OCI-LY1 (cell line): ENCODE measurements around the gene ME3.

Experiments used
- H2AFZ ChIP-seq: fragments of 200-600 bp; sonication (generic), shearing (Covaris generic); 2 replicates; pipeline ENCODE4 v1.6.0; 2014; ENCODE audit warnings: antibody characterized with exemption, mild to moderate bottlenecking, low read length
- H3F3A ChIP-seq: fragments of 200-600 bp; sonication (generic), shearing (Covaris generic); 2 replicates; pipeline ENCODE4 v1.6.0; 2014; ENCODE audit warnings: mild to moderate bottlenecking, antibody characterized with exemption, low read length, moderate library complexity; ENCODE audit not compliant: insufficient read depth
- H3K27ac ChIP-seq: fragments of 200-600 bp; sonication (generic); 2 replicates; pipeline ENCODE4 v1.5.1; 2014; ENCODE audit warnings: low read length, mixed run types, mild to moderate bottlenecking, low read depth; ENCODE audit not compliant: poor library complexity, severe bottlenecking
- H3K27me3 ChIP-seq: fragments of 200-600 bp; sonication (generic); 2 replicates; pipeline ENCODE4 v1.6.0; 2014; ENCODE audit warnings: antibody characterized with exemption, mild to moderate bottlenecking, low read length, moderate library complexity; ENCODE audit not compliant: insufficient read depth
- H3K36me3 ChIP-seq: fragments of 200-600 bp; sonication (generic); 2 replicates; pipeline ENCODE4 v1.6.1; 2014; ENCODE audit warnings: mild to moderate bottlenecking, antibody characterized with exemption, low read length, moderate library complexity, mixed read lengths; ENCODE audit not compliant: insufficient read depth
- H3K4me1 ChIP-seq: fragments of 200-600 bp; sonication (generic); 2 replicates; pipeline ENCODE4 v1.5.1; 2014; ENCODE audit warnings: mild to moderate bottlenecking, low read length, moderate library complexity; ENCODE audit not compliant: insufficient read depth, severe bottlenecking
- H3K4me2 ChIP-seq: fragments of 200-600 bp; sonication (generic), shearing (Covaris generic); 2 replicates; pipeline ENCODE4 v1.6.1; 2014; ENCODE audit warnings: low read length
- H3K4me3 ChIP-seq: fragments of 200-600 bp; sonication (generic); 2 replicates; pipeline ENCODE4 v1.5.1; 2014; ENCODE audit warnings: low read length, low read depth, mild to moderate bottlenecking, mixed read lengths; ENCODE audit not compliant: poor library complexity, severe bottlenecking
- H3K79me2 ChIP-seq: fragments of 200-600 bp; shearing (Covaris generic); 2 replicates; pipeline ENCODE4 v1.6.1; 2016; ENCODE audit warnings: mixed run types, low read length, mixed read lengths; ENCODE audit not compliant: insufficient read depth
- H3K9ac ChIP-seq: fragments of 200-600 bp; sonication (generic), shearing (Covaris generic); 2 replicates; pipeline ENCODE4 v1.6.1; 2014; ENCODE audit warnings: mild to moderate bottlenecking, low read length, mixed read lengths
- H3K9me2 ChIP-seq: fragments of 200-600 bp; sonication (generic), shearing (Covaris generic); 2 replicates; pipeline ENCODE4 v1.6.1; 2014; ENCODE audit warnings: low read depth, mild to moderate bottlenecking, low read length, mixed read lengths
- H3K9me3 ChIP-seq: fragments of 200-600 bp; shearing (Covaris generic); 2 replicates; pipeline ENCODE4 v1.6.1; 2014; ENCODE audit warnings: low read length, mixed read lengths
- H4K20me1 ChIP-seq: fragments of 200-600 bp; sonication (generic), shearing (Covaris generic); 2 replicates; pipeline ENCODE4 v1.6.0; 2016; ENCODE audit warnings: mild to moderate bottlenecking, low read length; ENCODE audit not compliant: insufficient read depth
- CTCF ChIP-seq: fragments of 200-600 bp; sonication (generic), shearing (Covaris generic); IDR thresholded peaks from 2 replicates; pipeline ENCODE4 v1.5.1; 2017; ENCODE audit warnings: mild to moderate bottlenecking, antibody characterized with exemption, low read length, moderate library complexity, mixed read lengths
- EZH2 ChIP-seq: fragments of 200-600 bp; sonication (generic), shearing (Covaris generic); IDR thresholded peaks from 2 replicates; pipeline ENCODE4 v1.8.0; 2017; ENCODE audit warnings: borderline replicate concordance, mixed run types, mild to moderate bottlenecking, antibody characterized with exemption, low read length, moderate library complexity, mixed read lengths

ME3 gene

GRCh38 chr11:86403458-86403857 is 269.0 kb downstream of the ME3 start:
- H3K9me3 ChIP-seq: no peaks in the 10 kb centered on the region
- no peak overlapping the region for H2AFZ ChIP-seq
- no peaks in the 10 kb centered on the region for H3F3A ChIP-seq
- TF ChIP-seq EZH2: no peak
- no peak for TF ChIP-seq CTCF
- H3K4me2 ChIP-seq: no peak overlapping the region
- H3K27me3 ChIP-seq: no peaks in the 10 kb centered on the region
- no peak overlapping the region for H3K27ac ChIP-seq
- no peaks in the 10 kb centered on the region for H4K20me1 ChIP-seq
- H3K4me1 ChIP-seq: no peaks in the 10 kb centered on the region
- no peaks in the 10 kb centered on the region for H3K36me3 ChIP-seq
- no peaks in the 10 kb centered on the region for H3K79me2 ChIP-seq
- no peak overlapping the region for H3K9ac ChIP-seq
- H3K4me3 ChIP-seq: no peak overlapping the region
- no peaks in the 10 kb centered on the region for H3K9me2 ChIP-seq

GRCh38 chr11:86398106-86398505 is 274.3 kb downstream of the ME3 start:
- Histone ChIP-seq H3K36me3 (no peaks in the 10 kb centered on the region), H2AFZ (no peak overlapping the region), H3K9me2 (no peaks in the 10 kb centered on the region), H4K20me1 (no peaks in the 10 kb centered on the region), H3K9ac (no peak overlapping the region), H3K79me2 (no peaks in the 10 kb centered on the region), H3F3A (no peaks in the 10 kb centered on the region), H3K9me3 (no peaks in the 10 kb centered on the region), H3K4me3 (no peak overlapping the region), H3K4me2 (no peak overlapping the region), H3K27me3 (no peaks in the 10 kb centered on the region), H3K4me1 (no peaks in the 10 kb centered on the region), H3K27ac (no peak overlapping the region)
- TF ChIP-seq EZH2: no peak
- no peak for TF ChIP-seq CTCF

- no peaks in the 10 kb centered on the region for H3K9me2 ChIP-seq
- no peaks in the 10 kb centered on the region for H3K4me1 ChIP-seq
- no peaks in the 10 kb centered on the region for H3K36me3 ChIP-seq
- no peaks in the 10 kb centered on the region for H3K9me3 ChIP-seq
- H4K20me1 ChIP-seq: no peaks in the 10 kb centered on the region
- H3F3A ChIP-seq: no peaks in the 10 kb centered on the region
- no peak overlapping the region for H3K9ac ChIP-seq
- no peaks in the 10 kb centered on the region for H3K79me2 ChIP-seq
- TF ChIP-seq EZH2 (no peak), CTCF (no peak)
- H3K27me3 ChIP-seq: no peaks in the 10 kb centered on the region
- H3K27ac ChIP-seq: no peak overlapping the region
- no peak overlapping the region for H3K4me3 ChIP-seq
- H3K4me2 ChIP-seq: no peak overlapping the region
- H2AFZ ChIP-seq: no peak overlapping the region
These were observed 275.1 kb downstream of the ME3 start for GRCh38 chr11:86397351-86397750.
